Measurements from ENCODE around the gene CELA2B.
"Not testable (repeated sequence)": the region's sequence is repeated elsewhere in the genome, so short reads cannot be mapped to it uniquely, and the experiment has no call there.

Gene CELA2B

GRCh38 chr1:15469361-15469760 is 6.5 kb upstream of the CELA2B start:
- DNase-seq (ENCODE audit: low read depth) = no peak

- not testable (repeated sequence) for DNase-seq (ENCODE audit: low read depth)
Measured at GRCh38 chr1:15469821-15470448, 6.0 kb upstream of the CELA2B start.

- DNase-seq (ENCODE audit: low read depth) = not testable (repeated sequence)
Measured at GRCh38 chr1:15471067-15471466, 4.8 kb upstream of the CELA2B start.

- DNase-seq (ENCODE audit: low read depth) = not testable (repeated sequence)
Measured at GRCh38 chr1:15471723-15472122, 4.2 kb upstream of the CELA2B start.

GRCh38 chr1:15472587-15472986 is 3.3 kb upstream of the CELA2B start:
- DNase-seq (ENCODE audit: low read depth) = no peak

- no peak for DNase-seq (ENCODE audit: low read depth)
Measured at GRCh38 chr1:15476927-15477326, 1.0 kb downstream of the CELA2B start.

- DNase-seq (ENCODE audit: low read depth) = no peak
Measured at GRCh38 chr1:15477646-15478212, 1.8 kb downstream of the CELA2B start.

- no peak for DNase-seq (ENCODE audit: low read depth)
Measured at GRCh38 chr1:15479654-15480347, 3.9 kb downstream of the CELA2B start.

- DNase-seq (ENCODE audit: low read depth) = not testable (repeated sequence)
Measured at GRCh38 chr1:15482455-15482854, 6.6 kb downstream of the CELA2B start.

- DNase-seq (ENCODE audit: low read depth) = not testable (repeated sequence)
Measured at GRCh38 chr1:15482983-15483543, 7.2 kb downstream of the CELA2B start.

- DNase-seq (ENCODE audit: low read depth) = no peak
Measured at GRCh38 chr1:15483971-15484370, 8.1 kb downstream of the CELA2B start.

- not testable (repeated sequence) for DNase-seq (ENCODE audit: low read depth)
Measured at GRCh38 chr1:15484443-15484842, 8.5 kb downstream of the CELA2B start.

- no peak for DNase-seq (ENCODE audit: low read depth)
Measured at GRCh38 chr1:15485636-15486035, 9.7 kb downstream of the CELA2B start.

GRCh38 chr1:15486844-15487610 is 11.1 kb downstream of the CELA2B start:
- DNase-seq (ENCODE audit: low read depth) = not testable (repeated sequence)

- no peak for DNase-seq (ENCODE audit: low read depth)
Measured at GRCh38 chr1:15488371-15488770, 12.5 kb downstream of the CELA2B start.

- DNase-seq (ENCODE audit: low read depth) = no peak
Measured at GRCh38 chr1:15489052-15489736, 13.3 kb downstream of the CELA2B start.

- DNase-seq (ENCODE audit: low read depth) = not testable (repeated sequence)
Measured at GRCh38 chr1:15491010-15491409, 15.1 kb downstream of the CELA2B start.

- no peak for DNase-seq (ENCODE audit: low read depth)
Measured at GRCh38 chr1:15492596-15492995, 16.7 kb downstream of the CELA2B start.

GRCh38 chr1:15493869-15494390 is 18.0 kb downstream of the CELA2B start:
- no peak for DNase-seq (ENCODE audit: low read depth)

- no peak for DNase-seq (ENCODE audit: low read depth)
Measured at GRCh38 chr1:15500184-15501178, 24.6 kb downstream of the CELA2B start.
